ENCODE data around the gene SYNE1. TPM values are rescaled to one million over a fixed set of nuclear protein-coding genes. Genes with fewer than 3 reads are reported as not detected.

The SYNE1 gene
- polyA plus RNA-seq, 1 experiment: 35.7 TPM

GRCh38 chr6:152573762-152574161 is 63.4 kb downstream of the SYNE1 start:
- TF ChIP-seq CTCF (IDR thresholded peaks at IDR 0.05; ENCODE audit: low read depth, low read length): no peak
- Histone ChIP-seq H3K9me3 (ENCODE audit: control insufficient read depth, insufficient read depth, low read length) (no peaks in the 10 kb centered on the region), H3K27me3 (ENCODE audit: control insufficient read depth, insufficient read depth, low read length) (no peaks in the 10 kb centered on the region), H3K4me3 (ENCODE audit: low read depth, low read length) (no peak overlapping the region), H3K27ac (ENCODE audit: low read depth, low read length) (no peak overlapping the region)
- DNase-seq (ENCODE audit: low read depth, low spot score): no peak
- CTCF ChIA-PET: interaction anchor here (0.8 kb wide), 1 partner anchor 88 kb away, joined by 3 read pairs; no protein-coding TSS in a partner anchor
- POLR2A ChIA-PET: no interaction called here

GRCh38 chr6:152572338-152573088 is 64.6 kb downstream of the SYNE1 start:
- H3K27me3 ChIP-seq (ENCODE audit: control insufficient read depth, insufficient read depth, low read length): no peaks in the 10 kb centered on the region
- ChIA-PET CTCF (interaction anchor here (0.9 kb wide), 1 partner anchor 20 kb away, joined by 3 read pairs; no protein-coding TSS in a partner anchor), POLR2A (no interaction called here)
- no peak overlapping the region for H3K4me3 ChIP-seq (ENCODE audit: low read depth, low read length)
- H3K27ac ChIP-seq (ENCODE audit: low read depth, low read length): no peak overlapping the region
- no peak for TF ChIP-seq CTCF (IDR thresholded peaks at IDR 0.05; ENCODE audit: low read depth, low read length)
- H3K9me3 ChIP-seq (ENCODE audit: control insufficient read depth, insufficient read depth, low read length): no peaks in the 10 kb centered on the region
- DNase-seq (ENCODE audit: low read depth, low spot score): no peak

GRCh38 chr6:152571943-152572337 is 65.2 kb downstream of the SYNE1 start:
- Histone ChIP-seq H3K4me3 (ENCODE audit: low read depth, low read length) (no peak overlapping the region), H3K27ac (ENCODE audit: low read depth, low read length) (no peak overlapping the region), H3K27me3 (ENCODE audit: control insufficient read depth, insufficient read depth, low read length) (no peaks in the 10 kb centered on the region), H3K9me3 (ENCODE audit: control insufficient read depth, insufficient read depth, low read length) (no peaks in the 10 kb centered on the region)
- ChIA-PET CTCF (interaction anchor here (0.9 to 1.2 kb wide), 2 partner anchors 19 to 20 kb away, joined by 3 to 5 read pairs; no protein-coding TSS in a partner anchor), POLR2A (no interaction called here)
- no peak for TF ChIP-seq CTCF (IDR thresholded peaks at IDR 0.05; ENCODE audit: low read depth, low read length)
- no peak for DNase-seq (ENCODE audit: low read depth, low spot score)

DNA sequence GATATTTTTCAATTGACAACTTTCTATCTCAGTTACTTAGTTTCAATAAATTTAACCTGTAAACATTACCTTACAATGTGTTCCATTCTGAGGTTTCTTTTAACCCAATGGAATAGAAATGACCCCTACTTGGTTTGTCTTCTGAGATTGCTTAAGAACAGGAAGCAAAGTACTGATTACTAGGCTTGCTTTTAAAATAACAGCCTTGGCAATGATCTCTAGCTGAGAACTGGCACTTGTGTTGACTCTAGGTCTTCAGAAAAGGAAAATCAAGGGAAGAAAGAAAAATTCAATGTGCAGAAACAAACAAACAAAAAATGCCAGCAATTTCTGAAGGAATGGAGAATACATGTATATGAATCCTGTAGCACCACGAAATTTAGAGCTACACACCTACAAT is 66.1 kb downstream of the SYNE1 start:
- ChIA-PET POLR2A (no interaction called here), CTCF (interaction anchor here (1.2 kb wide), 1 partner anchor 19 kb away, joined by 5 read pairs; no protein-coding TSS in a partner anchor)
- Histone ChIP-seq H3K27ac (ENCODE audit: low read depth, low read length) (no peak overlapping the region), H3K27me3 (ENCODE audit: control insufficient read depth, insufficient read depth, low read length) (no peaks in the 10 kb centered on the region), H3K9me3 (ENCODE audit: control insufficient read depth, insufficient read depth, low read length) (no peaks in the 10 kb centered on the region), H3K4me3 (ENCODE audit: low read depth, low read length) (no peak overlapping the region)
- no peak for DNase-seq (ENCODE audit: low read depth, low spot score)
- TF ChIP-seq CTCF (IDR thresholded peaks at IDR 0.05; ENCODE audit: low read depth, low read length): no peak

- POLR2A ChIA-PET: no interaction called here
- no peak for DNase-seq (ENCODE audit: low read depth, low spot score)
- no peaks in the 10 kb centered on the region for H3K9me3 ChIP-seq (ENCODE audit: control insufficient read depth, insufficient read depth, low read length)
- H3K27me3 ChIP-seq (ENCODE audit: control insufficient read depth, insufficient read depth, low read length): no peaks in the 10 kb centered on the region
- TF ChIP-seq CTCF (IDR thresholded peaks at IDR 0.05; ENCODE audit: low read depth, low read length): no peak
- CTCF ChIA-PET: interaction anchor here (1.2 kb wide), 1 partner anchor 14 kb away, joined by 5 read pairs; no protein-coding TSS in a partner anchor
- H3K27ac ChIP-seq (ENCODE audit: low read depth, low read length): no peak overlapping the region
- no peak overlapping the region for H3K4me3 ChIP-seq (ENCODE audit: low read depth, low read length)
These were observed 70.9 kb downstream of the SYNE1 start for GRCh38 chr6:152566103-152566875.
